Measurements from ENCODE around the gene PEA15. TPM values are rescaled to one million over a fixed set of nuclear protein-coding genes. Genes with fewer than 3 reads are reported as not detected.

PEA15 gene
- total RNA-seq, 2 donors from 2014 or later = 48.7 to 49.4 TPM

DNA sequence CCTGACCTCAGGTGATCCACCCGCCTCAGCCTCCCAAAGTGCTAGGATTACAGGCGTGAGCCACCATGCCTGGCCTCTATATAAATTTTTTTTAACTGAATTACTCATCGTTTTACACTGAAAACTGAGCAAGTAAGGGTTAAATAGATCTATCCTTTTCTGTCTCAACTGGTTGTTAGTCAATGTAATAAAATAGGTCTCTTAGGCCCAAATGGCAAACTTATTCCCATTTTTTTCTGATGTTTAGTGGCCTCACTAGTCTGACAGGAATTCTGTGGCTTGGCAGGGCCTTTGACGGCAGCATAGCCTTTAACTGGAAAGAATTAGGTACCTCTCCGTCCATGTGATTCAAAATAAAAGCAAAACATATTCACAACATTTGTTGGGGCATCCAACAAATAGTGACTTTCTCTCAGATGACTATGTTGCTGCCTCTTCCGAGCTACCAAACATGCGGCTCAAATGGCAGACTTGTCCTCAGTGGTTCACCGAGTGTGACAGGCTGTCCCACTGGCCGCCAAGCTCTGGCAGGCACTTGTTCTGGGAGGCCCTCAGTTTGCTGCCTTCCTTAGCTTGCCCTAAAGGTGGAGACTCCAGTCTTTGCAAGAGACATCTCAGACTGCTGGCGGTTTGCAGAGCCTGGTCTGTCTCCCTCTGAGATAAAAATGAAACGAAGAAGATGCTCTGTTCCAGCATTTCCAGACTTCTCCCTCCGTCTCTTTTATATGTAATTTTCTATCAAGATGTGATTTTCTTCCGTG lies 36.4 kb upstream of the PEA15 start:
- peaks cover 36% of the 10 kb centered on the region for H3K27me3 Mint-ChIP-seq
- H3K4me3 Mint-ChIP-seq = no peak overlapping the region
- H3K9me3 Mint-ChIP-seq = no peaks in the 10 kb centered on the region
- H3K27ac Mint-ChIP-seq = no peak overlapping the region
- peaks cover 9% of the 10 kb centered on the region for H3K4me1 Mint-ChIP-seq
- no peaks in the 10 kb centered on the region for H3K36me3 Mint-ChIP-seq (ENCODE audit: low read depth)
- ATAC-seq (replicated peaks) = no peak

DNA sequence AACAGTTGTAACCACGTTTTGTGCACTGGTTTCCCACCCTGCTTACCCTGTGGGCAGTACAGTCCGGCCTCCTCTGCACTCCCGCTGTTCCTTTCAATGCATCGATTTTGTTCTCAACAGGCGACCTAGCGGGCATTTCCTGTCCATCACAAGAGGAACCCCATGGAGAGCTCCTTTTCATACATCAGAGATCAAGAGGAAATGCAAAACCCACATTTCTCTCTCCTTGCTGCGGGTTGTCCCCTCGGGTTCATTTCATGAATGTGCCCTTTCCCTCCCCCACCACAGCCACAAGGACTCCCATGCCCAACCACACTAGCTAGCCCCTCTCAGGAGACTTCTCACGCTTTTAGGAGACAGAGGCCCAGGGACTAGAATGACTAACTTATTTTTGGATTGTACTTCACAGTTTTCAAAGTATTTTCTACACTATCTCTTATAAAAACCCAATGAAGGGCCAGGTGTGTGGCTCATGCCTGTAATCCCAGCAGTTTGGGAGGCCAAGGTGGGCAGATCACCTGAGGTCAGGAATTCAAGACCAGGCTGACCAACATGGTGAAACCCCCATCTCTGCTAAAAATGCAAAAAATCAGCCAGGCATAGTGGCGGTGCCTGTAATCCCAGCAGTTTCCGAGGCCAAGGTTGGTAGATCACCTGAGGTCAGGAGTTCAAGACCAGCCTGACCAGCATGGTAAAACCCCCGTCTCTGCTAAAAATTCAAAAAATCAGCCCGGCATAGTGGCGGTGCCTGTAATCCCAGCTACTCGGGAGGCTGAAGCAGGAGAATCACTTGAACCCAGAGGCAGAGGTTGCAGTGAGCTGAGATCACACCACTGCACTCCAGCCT lies 35.4 kb upstream of the PEA15 start:
- H3K27me3 Mint-ChIP-seq = peaks cover 28% of the 10 kb centered on the region
- no peaks in the 10 kb centered on the region for H3K36me3 Mint-ChIP-seq (ENCODE audit: low read depth)
- ATAC-seq (replicated peaks) = peak; percentile 72
- H3K9me3 Mint-ChIP-seq = no peaks in the 10 kb centered on the region
- no peak overlapping the region for H3K27ac Mint-ChIP-seq
- H3K4me3 Mint-ChIP-seq = no peak overlapping the region
- peaks cover 9% of the 10 kb centered on the region for H3K4me1 Mint-ChIP-seq

DNA sequence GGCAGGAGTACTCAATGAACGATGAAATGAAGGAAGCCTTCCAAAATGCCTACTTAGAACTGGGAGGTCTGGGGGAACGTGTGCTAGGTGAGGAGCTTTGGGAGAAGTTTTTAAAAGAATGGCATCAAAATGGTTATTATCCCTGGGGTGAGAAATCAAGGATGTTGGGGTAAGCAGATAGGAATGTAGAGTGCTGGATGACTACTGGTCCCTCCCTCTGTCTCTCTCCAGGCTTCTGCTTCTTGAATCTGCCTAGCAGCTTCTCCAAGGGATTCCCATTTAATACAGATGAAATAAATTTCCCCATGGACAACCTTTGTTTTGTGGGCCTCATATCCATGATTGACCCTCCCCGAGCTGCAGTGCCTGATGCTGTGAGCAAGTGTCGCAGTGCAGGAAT lies 33.8 kb upstream of the PEA15 start:
- Mint-ChIP-seq H3K4me3 (no peak overlapping the region), H3K27me3 (peaks cover 21% of the 10 kb centered on the region), H3K36me3 (ENCODE audit: low read depth) (no peaks in the 10 kb centered on the region), H3K4me1 (peaks cover 9% of the 10 kb centered on the region), H3K9me3 (no peaks in the 10 kb centered on the region), H3K27ac (no peak overlapping the region)
- no peak for ATAC-seq (replicated peaks)

DNA sequence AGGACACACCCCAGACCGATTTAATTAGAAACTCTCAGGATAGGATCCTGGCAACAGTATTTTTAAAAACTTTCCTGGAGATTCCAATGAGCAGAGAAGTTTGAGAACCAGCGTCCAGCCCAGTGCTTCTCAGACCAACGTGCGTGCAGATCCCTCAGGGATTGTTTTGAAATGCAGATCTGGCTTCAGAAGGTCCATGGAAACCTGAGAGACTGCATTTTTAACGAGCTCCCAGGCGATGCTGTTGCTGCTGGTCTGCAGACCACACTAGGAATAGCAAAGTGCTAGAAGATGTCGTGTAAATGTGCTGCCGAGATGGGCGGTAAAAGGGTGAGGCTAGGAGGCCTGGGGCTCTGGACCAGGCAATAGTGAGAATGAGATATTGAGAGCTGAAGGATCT lies 33.2 kb upstream of the PEA15 start:
- Mint-ChIP-seq H3K4me3 (no peak overlapping the region), H3K36me3 (ENCODE audit: low read depth) (no peaks in the 10 kb centered on the region), H3K4me1 (peaks cover 4% of the 10 kb centered on the region), H3K27ac (no peak overlapping the region), H3K9me3 (no peaks in the 10 kb centered on the region), H3K27me3 (peaks cover 17% of the 10 kb centered on the region)
- ATAC-seq (replicated peaks) = no peak

DNA sequence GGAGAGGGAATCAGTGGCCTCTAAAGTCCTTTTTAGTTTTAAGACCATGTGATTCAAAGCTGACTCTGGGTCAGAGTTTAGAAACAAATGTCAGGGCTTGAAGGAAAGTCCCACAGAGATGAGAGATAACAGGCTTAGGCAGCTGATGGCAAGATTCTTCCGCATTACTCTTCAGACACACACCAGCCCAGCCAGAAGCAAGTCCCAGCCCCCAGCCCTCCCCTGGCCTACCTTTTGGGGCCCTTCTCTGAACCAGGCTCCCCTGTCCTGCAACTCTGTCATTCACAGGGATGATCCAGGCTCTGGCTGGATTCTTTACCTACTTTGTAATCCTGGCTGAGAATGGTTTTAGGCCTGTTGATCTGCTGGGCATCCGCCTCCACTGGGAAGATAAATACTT lies 28.0 kb upstream of the PEA15 start:
- H3K27ac Mint-ChIP-seq = no peak overlapping the region
- no peak overlapping the region for H3K4me3 Mint-ChIP-seq
- no peaks in the 10 kb centered on the region for H3K4me1 Mint-ChIP-seq
- H3K36me3 Mint-ChIP-seq (ENCODE audit: low read depth) = no peaks in the 10 kb centered on the region
- ATAC-seq (replicated peaks) = no peak
- peaks cover 13% of the 10 kb centered on the region for H3K27me3 Mint-ChIP-seq
- no peaks in the 10 kb centered on the region for H3K9me3 Mint-ChIP-seq

DNA sequence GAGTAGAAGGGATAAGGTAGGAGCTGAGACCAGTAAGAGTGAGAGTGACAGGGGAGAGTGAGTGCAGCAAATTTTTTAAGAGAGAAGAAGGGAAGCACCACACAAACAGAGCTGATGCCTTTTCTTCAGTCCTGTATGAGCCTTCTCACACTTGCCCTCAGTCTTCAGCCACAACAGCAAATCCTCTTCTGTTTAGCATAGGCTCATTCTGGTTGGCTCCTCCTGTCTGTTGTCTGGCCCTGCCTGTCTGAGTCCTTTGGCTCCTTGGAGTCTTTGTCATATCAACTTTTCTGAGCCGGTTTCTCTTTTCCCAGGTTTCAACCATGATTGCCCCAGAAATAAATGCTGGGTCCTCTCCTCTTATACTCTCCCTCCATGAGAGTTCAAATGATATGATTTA lies 27.5 kb upstream of the PEA15 start:
- H3K4me3 Mint-ChIP-seq = no peak overlapping the region

DNA sequence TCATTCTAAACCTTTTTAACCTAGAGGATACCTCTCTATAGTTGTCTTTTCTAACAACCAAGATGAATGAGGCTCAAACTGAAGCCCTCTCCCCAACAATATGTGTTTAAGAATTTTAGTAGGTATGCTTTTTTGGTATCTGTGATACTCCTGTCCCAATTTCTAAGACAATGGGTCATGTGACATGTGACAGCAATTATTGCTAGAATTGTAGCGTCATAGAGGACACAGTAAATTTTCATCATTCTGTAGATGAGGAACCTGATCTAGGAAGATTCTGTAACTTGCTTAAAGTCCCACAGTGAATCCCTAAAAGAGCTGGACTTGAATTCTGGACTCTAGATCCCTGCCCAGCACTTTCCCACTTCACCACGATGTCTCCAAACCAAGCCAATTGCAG lies 26.5 kb upstream of the PEA15 start:
- Mint-ChIP-seq H3K27me3 (peaks cover 11% of the 10 kb centered on the region), H3K27ac (no peak overlapping the region), H3K36me3 (ENCODE audit: low read depth) (no peaks in the 10 kb centered on the region), H3K9me3 (no peaks in the 10 kb centered on the region), H3K4me3 (no peak overlapping the region), H3K4me1 (no peaks in the 10 kb centered on the region)
- no peak for ATAC-seq (replicated peaks)

More for the DNA sequence above, 27.5 kb upstream of the PEA15 start:
- Mint-ChIP-seq H3K9me3 (no peaks in the 10 kb centered on the region), H3K4me1 (no peaks in the 10 kb centered on the region), H3K27ac (no peak overlapping the region), H3K27me3 (peaks cover 12% of the 10 kb centered on the region), H3K36me3 (ENCODE audit: low read depth) (no peaks in the 10 kb centered on the region)
- no peak for ATAC-seq (replicated peaks)

DNA sequence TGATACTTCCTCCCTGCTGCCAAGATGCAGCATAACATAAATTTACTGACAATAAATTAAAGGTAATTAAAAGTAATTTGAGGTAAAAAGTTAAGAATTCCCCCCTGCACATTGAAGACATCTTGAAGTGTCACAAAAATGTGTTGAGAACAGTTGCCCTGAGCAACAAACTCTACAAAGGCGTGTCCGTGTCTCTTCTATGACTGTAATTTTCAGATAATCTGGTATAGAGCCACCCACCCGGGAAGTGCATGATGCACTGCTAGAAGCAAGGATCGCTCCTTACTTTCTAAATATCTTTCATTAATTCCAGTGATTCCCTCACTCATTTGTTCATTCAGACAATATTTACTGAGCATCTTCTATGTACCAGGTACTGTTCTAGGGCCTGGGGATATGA lies 25.8 kb upstream of the PEA15 start:
- no peaks in the 10 kb centered on the region for H3K9me3 Mint-ChIP-seq
- no peaks in the 10 kb centered on the region for H3K4me1 Mint-ChIP-seq
- H3K27me3 Mint-ChIP-seq = peaks cover 11% of the 10 kb centered on the region
- no peaks in the 10 kb centered on the region for H3K36me3 Mint-ChIP-seq (ENCODE audit: low read depth)
- no peak overlapping the region for H3K27ac Mint-ChIP-seq
- ATAC-seq (replicated peaks) = no peak
- no peak overlapping the region for H3K4me3 Mint-ChIP-seq

DNA sequence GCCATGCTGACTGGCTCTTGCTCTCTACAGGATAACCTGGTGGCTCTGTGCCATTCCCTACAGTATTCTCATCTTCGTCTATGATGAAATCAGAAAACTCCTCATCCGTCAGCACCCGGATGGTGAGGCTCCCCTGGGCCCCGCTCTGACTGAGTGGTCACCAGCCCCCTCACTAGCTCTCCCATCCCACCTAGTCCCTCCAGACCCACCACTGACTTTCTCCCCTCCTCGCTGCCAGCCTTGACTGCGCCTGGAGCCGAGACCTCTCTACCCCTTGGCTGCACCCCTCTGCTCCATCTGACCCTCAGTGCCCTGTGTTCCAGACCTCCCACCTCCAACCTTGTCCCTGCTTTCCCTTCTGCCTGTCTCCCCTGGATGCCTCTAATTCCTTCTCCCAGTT lies 18.9 kb upstream of the PEA15 start:
- no peak for ATAC-seq (replicated peaks)
- no peak overlapping the region for H3K27ac Mint-ChIP-seq
- no peak overlapping the region for H3K4me3 Mint-ChIP-seq
- peaks cover 11% of the 10 kb centered on the region for H3K27me3 Mint-ChIP-seq
- H3K36me3 Mint-ChIP-seq (ENCODE audit: low read depth) = no peaks in the 10 kb centered on the region
- H3K9me3 Mint-ChIP-seq = no peaks in the 10 kb centered on the region
- no peaks in the 10 kb centered on the region for H3K4me1 Mint-ChIP-seq

DNA sequence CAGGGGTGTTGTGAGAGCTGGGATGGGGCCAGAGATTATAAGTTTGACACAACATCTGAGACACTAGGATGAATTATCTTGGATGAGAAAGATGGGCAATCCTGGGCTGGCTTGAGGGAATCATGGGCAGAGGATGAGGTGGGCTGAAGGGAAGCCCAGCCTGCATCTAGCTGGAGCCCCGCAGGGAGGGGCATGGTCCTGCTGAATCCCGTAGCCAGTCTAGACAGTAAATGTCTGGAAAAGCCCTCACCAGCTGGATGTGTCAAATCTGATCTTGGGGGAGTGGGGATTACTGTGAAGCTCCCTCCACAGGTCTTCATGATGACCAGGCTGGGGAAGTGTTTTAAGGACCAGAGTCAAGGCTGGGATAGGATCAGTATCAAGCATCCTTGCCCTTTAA lies 18.5 kb upstream of the PEA15 start:
- peaks cover 11% of the 10 kb centered on the region for H3K27me3 Mint-ChIP-seq
- H3K36me3 Mint-ChIP-seq (ENCODE audit: low read depth) = no peaks in the 10 kb centered on the region
- no peak for ATAC-seq (replicated peaks)
- H3K4me3 Mint-ChIP-seq = no peak overlapping the region
- H3K27ac Mint-ChIP-seq = no peak overlapping the region
- no peaks in the 10 kb centered on the region for H3K4me1 Mint-ChIP-seq
- H3K9me3 Mint-ChIP-seq = no peaks in the 10 kb centered on the region

DNA sequence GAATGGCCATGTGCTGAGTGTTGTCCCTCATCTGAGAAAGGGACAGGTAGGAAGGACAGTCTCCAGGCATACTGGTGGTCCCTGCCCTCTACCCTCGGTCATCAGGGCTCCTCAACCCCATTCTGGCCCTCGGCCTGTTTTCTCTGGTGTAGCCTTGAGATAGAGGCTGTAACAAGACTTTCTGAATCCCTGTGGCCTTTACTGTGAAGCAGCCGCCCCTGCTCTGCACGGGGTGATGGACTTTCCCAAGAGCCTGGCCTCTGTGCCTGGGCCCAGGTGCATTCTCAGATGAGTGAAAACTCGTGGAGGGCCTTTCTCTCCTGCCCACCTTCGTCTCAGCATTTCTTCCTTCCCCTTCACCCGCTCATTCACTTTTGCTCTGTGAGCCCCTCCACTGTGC lies 17.8 kb upstream of the PEA15 start:
- Mint-ChIP-seq H3K36me3 (ENCODE audit: low read depth) (no peaks in the 10 kb centered on the region), H3K27ac (no peak overlapping the region), H3K4me3 (no peak overlapping the region), H3K27me3 (peaks cover 11% of the 10 kb centered on the region), H3K9me3 (no peaks in the 10 kb centered on the region), H3K4me1 (no peaks in the 10 kb centered on the region)
- no peak for ATAC-seq (replicated peaks)

DNA sequence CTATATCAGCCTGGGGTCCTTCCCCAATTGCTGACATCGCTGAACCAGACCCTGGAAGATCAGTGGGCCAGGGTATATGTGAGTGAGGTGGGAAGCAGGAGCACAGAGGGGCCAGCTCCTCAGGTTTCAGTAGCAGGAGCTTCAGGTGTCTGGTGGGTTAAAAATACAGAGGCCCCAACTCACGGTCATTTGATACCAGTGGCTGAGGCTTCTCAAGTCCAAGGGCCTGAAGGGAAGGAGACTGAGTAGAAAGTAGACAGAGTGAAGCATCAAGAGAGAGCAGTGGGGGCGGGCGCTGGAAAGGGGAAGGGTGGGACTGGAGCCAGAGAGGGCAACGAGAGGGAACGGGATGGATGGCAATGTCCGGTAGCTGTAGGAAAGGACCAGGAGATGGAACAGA lies 16.8 kb upstream of the PEA15 start:
- H3K27me3 Mint-ChIP-seq = peaks cover 8% of the 10 kb centered on the region
- H3K4me3 Mint-ChIP-seq = no peak overlapping the region
- H3K27ac Mint-ChIP-seq = no peak overlapping the region
- no peaks in the 10 kb centered on the region for H3K9me3 Mint-ChIP-seq
- ATAC-seq (replicated peaks) = no peak
- no peaks in the 10 kb centered on the region for H3K4me1 Mint-ChIP-seq
- H3K36me3 Mint-ChIP-seq (ENCODE audit: low read depth) = no peaks in the 10 kb centered on the region

DNA sequence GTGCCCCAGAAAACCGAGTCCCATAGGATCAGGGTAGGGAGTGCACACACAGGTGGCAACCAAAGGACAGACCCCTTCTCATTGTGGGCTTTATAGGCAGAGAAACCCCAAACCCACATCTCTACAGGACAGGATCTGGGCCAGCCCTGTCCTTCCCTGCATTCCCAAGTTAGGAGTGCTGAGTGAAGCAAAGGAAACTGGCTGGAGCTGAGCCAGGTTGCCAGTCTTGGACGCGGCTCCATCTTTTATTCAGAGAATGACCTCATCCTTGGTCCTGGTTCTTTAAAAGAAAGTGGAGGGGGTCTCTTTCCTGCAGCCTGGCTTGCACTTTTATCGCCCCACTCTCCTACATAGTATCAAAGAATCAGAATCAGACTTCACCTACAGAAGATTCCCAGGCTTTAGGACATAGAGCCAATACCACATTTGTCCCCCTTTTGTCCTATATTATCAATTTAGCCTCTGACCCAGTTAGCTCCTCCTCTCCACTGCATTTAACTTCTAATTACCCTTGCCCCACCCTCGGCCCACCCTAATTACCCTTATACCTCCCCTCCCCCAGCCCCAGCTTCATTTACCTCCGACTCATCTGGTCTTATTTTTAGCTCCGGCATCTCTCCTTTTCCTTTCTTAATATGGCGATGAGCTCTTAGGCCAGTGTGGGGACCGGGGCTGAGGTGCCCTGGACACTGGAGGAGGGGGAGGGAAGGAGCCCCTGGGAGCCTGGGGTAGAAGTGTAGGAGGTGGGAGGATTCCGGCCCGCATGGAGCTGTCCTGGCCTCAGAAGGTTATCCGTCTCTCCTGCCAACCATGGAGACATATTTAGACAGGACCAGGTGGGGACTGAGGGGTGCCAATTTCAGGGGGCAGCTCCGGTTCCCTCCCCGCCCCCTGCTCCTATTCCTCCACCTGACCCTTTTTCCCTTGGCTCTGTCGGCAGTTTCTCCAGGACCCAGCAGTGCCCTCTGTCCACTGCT lies 15.2 kb upstream of the PEA15 start, which contains the start of gene CASQ1:
Gene CASQ1 (plus strand): TSS at position 927 of the 977 bp plus-strand sequence. CDS start 177 bp downstream, outside the sequence.
- peaks cover 8% of the 10 kb centered on the region for H3K27me3 Mint-ChIP-seq
- H3K4me1 Mint-ChIP-seq = no peaks in the 10 kb centered on the region
- H3K9me3 Mint-ChIP-seq = no peaks in the 10 kb centered on the region
- no peak for ATAC-seq (replicated peaks)
- no peak within 1 kb of the TSS for H3K27ac Mint-ChIP-seq
- no peaks in the 10 kb centered on the region for H3K36me3 Mint-ChIP-seq (ENCODE audit: low read depth)
- H3K4me3 Mint-ChIP-seq = no peak within 1 kb of the TSS

DNA sequence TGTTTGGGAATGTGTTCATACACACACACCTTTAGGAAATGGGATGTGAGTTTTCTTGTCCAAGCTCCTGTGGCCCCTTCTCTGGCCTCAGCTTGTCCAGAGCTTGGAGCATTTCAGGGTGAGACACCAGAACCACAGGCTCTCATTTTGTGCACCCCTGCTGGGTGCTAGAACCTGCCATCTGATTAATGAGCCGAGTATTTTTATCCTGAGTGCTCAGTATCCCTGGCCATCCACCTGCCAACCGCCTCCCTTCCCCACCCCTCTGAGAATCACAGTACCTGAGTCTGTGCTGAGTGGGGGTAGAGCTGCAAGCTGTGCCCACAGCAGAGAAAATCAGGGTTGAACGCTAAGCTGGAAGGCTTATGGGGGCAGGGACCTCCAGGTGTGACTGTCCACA lies 13.4 kb upstream of the PEA15 start:
- H3K36me3 Mint-ChIP-seq (ENCODE audit: low read depth) = no peaks in the 10 kb centered on the region
- peaks cover 3% of the 10 kb centered on the region for H3K27me3 Mint-ChIP-seq
- ATAC-seq (replicated peaks) = no peak
- H3K4me3 Mint-ChIP-seq = no peak overlapping the region
- H3K27ac Mint-ChIP-seq = no peak overlapping the region
- H3K9me3 Mint-ChIP-seq = no peaks in the 10 kb centered on the region
- no peaks in the 10 kb centered on the region for H3K4me1 Mint-ChIP-seq
